Neuronal stem cell (in vitro differentiated cells): ENCODE data around the gene VTI1A.

ENCODE experiments used
- DNase-seq: peaks from one replicate; pipeline ENCODE4 v3.0.0-alpha.2; 2013; ENCODE audit warnings: low spot score
- H2AFZ ChIP-seq: one replicate; pipeline ENCODE4 v1.6.1; 2013; ENCODE audit warnings: mild to moderate bottlenecking, low read length, inconsistent platforms
- H2AK5ac ChIP-seq: 2 replicates; pipeline ENCODE4 v1.6.1; 2013; ENCODE audit warnings: low read depth, mild to moderate bottlenecking, inconsistent platforms, low read length, moderate library complexity, mixed read lengths
- H2BK120ac ChIP-seq: 2 replicates; pipeline ENCODE4 v1.6.1; 2013; ENCODE audit warnings: low read depth, mild to moderate bottlenecking, inconsistent platforms, low read length, moderate library complexity, mixed read lengths
- H2BK12ac ChIP-seq: one replicate; pipeline ENCODE4 v1.6.1; 2013; ENCODE audit warnings: low read length, inconsistent platforms
- H2BK15ac ChIP-seq: 2 replicates; pipeline ENCODE4 v1.6.1; 2013; ENCODE audit warnings: mild to moderate bottlenecking, low read length, inconsistent platforms, mixed read lengths
- H2BK5ac ChIP-seq: one replicate; pipeline ENCODE4 v1.6.1; 2013; ENCODE audit warnings: inconsistent platforms, mild to moderate bottlenecking, low read length, moderate library complexity
- H3K14ac ChIP-seq: one replicate; pipeline ENCODE4 v1.6.1; 2013; ENCODE audit warnings: low read length, inconsistent platforms
- H3K18ac ChIP-seq: 2 replicates; pipeline ENCODE4 v1.6.1; 2013; ENCODE audit warnings: low read length, inconsistent platforms
- H3K23ac ChIP-seq: 2 replicates; pipeline ENCODE4 v1.6.1; 2013; ENCODE audit warnings: low read depth, mild to moderate bottlenecking, mixed read lengths, low read length, inconsistent platforms; ENCODE audit not compliant: poor library complexity
- H3K27ac ChIP-seq: replicated peaks from 3 replicates; pipeline ENCODE4 v1.5.1; 2013; ENCODE audit warnings: low read length, inconsistent platforms
- H3K27me3 ChIP-seq, 3 experiments: 2 replicates each; pipeline ENCODE4 v1.6.1; 2013; ENCODE audit warnings: low read length in 3 of 3, mild to moderate bottlenecking in 2 of 3, inconsistent platforms in 1 of 3, low read depth in 1 of 3, mixed read lengths in 1 of 3, moderate library complexity in 1 of 3; ENCODE audit not compliant: control insufficient read depth in 3 of 3, insufficient read depth in 3 of 3
- H3K36me3 ChIP-seq, 2 donors: replicated peaks in 1 of 2; 2 replicates each; pipeline ENCODE4 v1.6.1; 2013; ENCODE audit warnings: low read length in 2 of 2; ENCODE audit not compliant: control insufficient read depth in 2 of 2, insufficient read depth in 2 of 2
- H3K4ac ChIP-seq: 2 replicates; pipeline ENCODE4 v1.6.1; 2013; ENCODE audit warnings: inconsistent platforms, mild to moderate bottlenecking, low read length, moderate library complexity
- H3K4me1 ChIP-seq, 2 donors: 1 replicate in 1 of 2; 2 replicates in 1 of 2; pipeline ENCODE4 v1.6.1; 2013; ENCODE audit warnings: low read length in 2 of 2, low read depth in 1 of 2; ENCODE audit not compliant: control insufficient read depth in 2 of 2, insufficient read depth in 1 of 2
- H3K4me2 ChIP-seq: one replicate; pipeline ENCODE4 v1.6.1; 2013; ENCODE audit warnings: mild to moderate bottlenecking, low read length, inconsistent platforms; ENCODE audit not compliant: insufficient read depth, poor library complexity, severe bottlenecking
- H3K4me3 ChIP-seq, 2 donors: 2 replicates each; pipeline ENCODE4 v1.5.1; 2013; ENCODE audit warnings: low read length in 2 of 2, mild to moderate bottlenecking in 2 of 2, inconsistent platforms in 1 of 2, moderate library complexity in 1 of 2
- H3K79me1 ChIP-seq: one replicate; pipeline ENCODE4 v1.6.1; 2013; ENCODE audit warnings: low read depth, mild to moderate bottlenecking, inconsistent platforms, low read length, moderate library complexity
- H3K9ac ChIP-seq: one replicate; pipeline ENCODE4 v1.6.1; 2013; ENCODE audit warnings: mild to moderate bottlenecking, low read depth, low read length, inconsistent platforms; ENCODE audit not compliant: poor library complexity
- H3K9me3 ChIP-seq, 2 donors: replicated peaks in 1 of 2; 2 replicates each; pipeline versions ENCODE3 to v1.6.1; 2013; ENCODE audit warnings: low read length in 2 of 2, mild to moderate bottlenecking in 2 of 2, inconsistent platforms in 1 of 2, low read depth in 1 of 2, mixed read lengths in 1 of 2, moderate library complexity in 1 of 2; ENCODE audit not compliant: control insufficient read depth in 2 of 2, insufficient read depth in 1 of 2
- H4K8ac ChIP-seq: one replicate; pipeline ENCODE4 v1.6.1; 2013; ENCODE audit warnings: low read depth, mild to moderate bottlenecking, inconsistent platforms, low read length, moderate library complexity
- H4K91ac ChIP-seq: one replicate; pipeline ENCODE4 v1.6.1; 2013; ENCODE audit warnings: low read length, low read depth, mild to moderate bottlenecking, inconsistent platforms; ENCODE audit not compliant: poor library complexity
- WGBS, 2 donors: extraction: QIAGEN DNeasy Blood & Tissue Kit; methylation state at CpG; one replicate each; pipeline ENCODE4 v1.1.7; 2013; ENCODE audit warnings: missing lambda C conversion rate in 2 of 2, mixed read lengths in 1 of 2; ENCODE audit not compliant: insufficient read length in 2 of 2, insufficient replicate concordance in 1 of 2; ENCODE audit errors: extremely low coverage in 2 of 2; 5-methylcytosine and 5-hydroxymethylcytosine counted together

Gene VTI1A

DNA sequence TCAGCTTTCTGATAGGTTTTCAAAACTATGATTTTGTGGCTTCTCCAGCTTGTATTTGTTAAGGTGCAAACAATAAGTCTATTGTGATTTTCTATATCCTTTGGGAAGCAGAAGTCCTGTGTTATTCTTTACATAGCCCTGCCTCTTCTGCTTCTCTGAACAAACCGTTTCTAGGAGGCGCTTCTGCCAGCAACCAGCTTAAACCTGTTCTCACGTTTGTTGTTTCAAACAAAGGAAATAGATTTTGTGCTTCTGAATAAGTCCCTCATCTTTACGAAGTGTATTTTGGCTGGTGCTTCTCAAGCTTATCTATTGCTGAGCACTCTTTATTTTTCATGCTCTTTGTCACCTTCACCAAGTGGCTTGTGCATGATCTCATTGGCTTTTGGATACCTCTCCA lies 61.0 kb downstream of the VTI1A start:
- no peak overlapping the region for H3K4ac ChIP-seq
- no peak overlapping the region for H3K27ac ChIP-seq
- H3K27me3 ChIP-seq = no peaks in the 10 kb centered on the region
- H3K14ac ChIP-seq = no peak overlapping the region
- H3K23ac ChIP-seq = no peak overlapping the region
- H3K4me2 ChIP-seq = no peak overlapping the region
- no peak overlapping the region for H4K91ac ChIP-seq
- no peak overlapping the region for H3K4me3 ChIP-seq
- H3K79me1 ChIP-seq = no peaks in the 10 kb centered on the region
- no peak overlapping the region for H4K8ac ChIP-seq
- no peak overlapping the region for H3K18ac ChIP-seq
- H2BK12ac ChIP-seq = no peak overlapping the region
- no peak overlapping the region for H2AK5ac ChIP-seq
- peaks cover 0 to 2% of the 10 kb centered on the region in 2 donors for H3K9me3 ChIP-seq
- peak overlapping the region; percentile 47 for H2AFZ ChIP-seq
- no peak overlapping the region for H3K9ac ChIP-seq
- H2BK5ac ChIP-seq = no peak overlapping the region
- H2BK15ac ChIP-seq = no peak overlapping the region
- H3K4me1 ChIP-seq = peaks cover 8 to 9% of the 10 kb centered on the region in 2 donors
- no peak for DNase-seq
- no CpG with 5 or more reads among the region's 4 CpGs for WGBS, 2 donors
- H3K36me3 ChIP-seq = no peaks in the 10 kb centered on the region
- H2BK120ac ChIP-seq = no peak overlapping the region

DNA sequence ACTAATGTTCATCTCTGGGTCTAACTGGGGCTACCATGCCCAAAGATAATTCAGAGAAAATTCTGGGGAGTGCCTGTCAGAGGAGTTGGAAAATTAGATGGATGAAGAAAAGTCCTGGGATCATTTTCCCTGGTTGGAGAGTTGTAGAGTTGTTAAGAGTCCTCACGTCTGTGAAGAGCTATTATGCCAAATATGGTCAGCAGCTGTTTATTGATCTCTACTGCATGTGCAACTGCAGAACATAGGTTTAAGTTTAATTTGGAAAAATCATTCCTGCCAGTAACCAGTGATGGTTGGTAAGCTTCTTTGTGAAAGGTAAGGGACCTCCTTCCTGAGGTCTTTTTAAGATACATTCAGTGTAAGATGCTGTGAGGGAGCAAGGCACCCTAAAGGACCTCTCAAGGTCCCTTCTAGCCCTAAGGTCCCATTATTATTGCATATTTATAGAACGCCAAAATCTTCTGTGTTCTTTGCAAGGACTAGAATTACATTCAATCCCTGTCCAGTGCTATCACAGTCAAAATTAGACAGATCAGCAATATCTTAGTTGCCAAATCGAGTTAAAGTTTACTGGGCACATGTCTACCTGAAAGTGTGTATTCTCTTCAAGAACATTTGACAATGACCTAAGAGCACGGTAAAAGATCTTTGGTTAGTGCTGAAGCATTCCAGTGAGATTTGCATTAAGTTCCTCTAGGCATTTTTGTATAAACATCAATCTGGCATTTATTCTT lies 62.7 kb downstream of the VTI1A start:
- no peak overlapping the region for H3K4me3 ChIP-seq
- H3K23ac ChIP-seq = no peak overlapping the region
- no peaks in the 10 kb centered on the region for H3K79me1 ChIP-seq
- H2BK5ac ChIP-seq = no peak overlapping the region
- H3K36me3 ChIP-seq = no peaks in the 10 kb centered on the region
- H3K9ac ChIP-seq = no peak overlapping the region
- H2BK12ac ChIP-seq = no peak overlapping the region
- H2BK120ac ChIP-seq = no peak overlapping the region
- H4K8ac ChIP-seq = no peak overlapping the region
- H2BK15ac ChIP-seq = no peak overlapping the region
- H2AFZ ChIP-seq = no peak overlapping the region
- H3K9me3 ChIP-seq = peaks cover 0 to 6% of the 10 kb centered on the region in 2 donors
- no peak overlapping the region for H3K14ac ChIP-seq
- no peak overlapping the region for H3K4ac ChIP-seq
- no peak overlapping the region for H2AK5ac ChIP-seq
- no peak overlapping the region for H3K4me2 ChIP-seq
- H3K27ac ChIP-seq = no peak overlapping the region
- H3K18ac ChIP-seq = no peak overlapping the region
- H3K4me1 ChIP-seq = peaks cover 8 to 9% of the 10 kb centered on the region in 2 donors
- WGBS, 2 donors = no CpG with 5 or more reads among the region's 4 CpGs
- H3K27me3 ChIP-seq = no peaks in the 10 kb centered on the region
- no peak for DNase-seq
- no peak overlapping the region for H4K91ac ChIP-seq

DNA sequence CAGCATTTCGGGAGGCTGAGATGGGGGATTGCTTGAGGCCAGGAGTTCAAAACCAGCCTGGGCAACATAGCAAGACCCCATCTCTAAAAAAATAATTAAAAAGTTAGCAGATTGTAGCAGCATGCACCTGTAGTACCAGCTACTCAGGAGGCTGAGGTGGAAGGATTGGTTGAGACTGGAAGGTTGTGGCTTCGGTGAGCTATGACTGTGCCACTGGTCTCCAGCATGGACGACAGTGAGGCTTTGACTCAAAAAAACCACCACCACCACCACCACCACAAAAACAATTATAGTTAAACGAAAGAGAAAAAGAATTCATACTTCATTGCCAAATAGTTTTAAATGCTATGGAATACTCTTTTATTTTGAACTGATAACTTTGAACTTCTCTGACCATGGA lies 63.4 kb downstream of the VTI1A start:
- no peak overlapping the region for H2AK5ac ChIP-seq
- H2BK12ac ChIP-seq = no peak overlapping the region
- H3K18ac ChIP-seq = no peak overlapping the region
- no peaks in the 10 kb centered on the region for H3K27me3 ChIP-seq
- H2BK15ac ChIP-seq = no peak overlapping the region
- H3K4me1 ChIP-seq = peaks cover 8 to 9% of the 10 kb centered on the region in 2 donors
- WGBS, 2 donors = no CpG with 5 or more reads among the region's 4 CpGs
- no peaks in the 10 kb centered on the region for H3K79me1 ChIP-seq
- no peak for DNase-seq
- H2AFZ ChIP-seq = no peak overlapping the region
- no peaks in the 10 kb centered on the region for H3K36me3 ChIP-seq
- H3K23ac ChIP-seq = no peak overlapping the region
- H3K9me3 ChIP-seq = peaks cover 0 to 6% of the 10 kb centered on the region in 2 donors
- no peak overlapping the region for H3K4me3 ChIP-seq
- no peak overlapping the region for H3K9ac ChIP-seq
- no peak overlapping the region for H3K4me2 ChIP-seq
- no peak overlapping the region for H3K4ac ChIP-seq
- H3K27ac ChIP-seq = no peak overlapping the region
- no peak overlapping the region for H3K14ac ChIP-seq
- no peak overlapping the region for H4K91ac ChIP-seq
- no peak overlapping the region for H2BK120ac ChIP-seq
- no peak overlapping the region for H4K8ac ChIP-seq
- H2BK5ac ChIP-seq = no peak overlapping the region

DNA sequence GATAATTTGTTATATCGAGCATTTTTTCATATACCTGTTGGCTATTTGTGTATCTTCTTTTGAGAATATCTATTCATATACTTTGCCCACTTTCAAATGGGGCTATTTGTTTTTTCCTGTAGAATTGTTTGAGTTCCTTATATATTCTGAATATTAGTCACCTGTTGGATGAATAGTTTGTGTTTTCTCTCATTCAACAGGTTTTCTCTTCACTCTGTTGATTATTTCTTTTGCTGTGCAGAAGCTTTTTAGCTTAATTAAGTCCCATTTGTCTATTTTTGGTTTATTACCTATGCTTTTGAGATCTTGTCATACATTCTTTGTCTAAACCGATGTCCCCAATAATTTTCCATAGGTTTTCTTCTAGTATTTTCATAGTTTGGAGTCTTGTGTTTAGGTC lies 65.3 kb downstream of the VTI1A start:
- peaks cover 0 to 6% of the 10 kb centered on the region in 2 donors for H3K9me3 ChIP-seq
- no peak overlapping the region for H2AFZ ChIP-seq

More for the DNA sequence above, 65.3 kb downstream of the VTI1A start:
- Histone ChIP-seq H3K27me3 (no peaks in the 10 kb centered on the region), H2BK15ac (no peak overlapping the region), H3K4ac (no peak overlapping the region), H3K14ac (no peak overlapping the region), H3K23ac (no peak overlapping the region), H2BK5ac (no peak overlapping the region), H3K9ac (no peak overlapping the region), H3K4me2 (no peak overlapping the region), H2BK120ac (no peak overlapping the region), H2AK5ac (no peak overlapping the region), H4K8ac (no peak overlapping the region), H3K4me1 (peaks cover 7% of the 10 kb centered on the region in 2 donors), H2BK12ac (no peak overlapping the region), H4K91ac (no peak overlapping the region), H3K18ac (no peak overlapping the region), H3K4me3 (no peak overlapping the region), H3K79me1 (no peaks in the 10 kb centered on the region), H3K36me3 (no peaks in the 10 kb centered on the region), H3K27ac (no peak overlapping the region)
- no peak for DNase-seq
- WGBS, 2 donors = no CpG with 5 or more reads among the region's 2 CpGs
